HCT116 (cell line): ENCODE results near the gene KIRREL1. TPM values are rescaled to one million over a fixed set of nuclear protein-coding genes. Genes with fewer than 3 reads are reported as not detected.

Experiments used
- ATAC-seq: fragments of 200-7000 bp; cut with Tn5 transposase; 2 replicates; pipeline ENCODE4 v1.9.1; 2020; ENCODE audit warnings: mild to moderate bottlenecking, moderate library complexity
- BruUV-seq: library from RNA; stranded (reverse); fragments of 400-500 nt; replicated peaks from 2 replicates; lab custom pipeline; 2021; lab: Mats Ljungman, UMichigan
- CTCF ChIA-PET: fragments of 300-600 bp; sonication (Branson Sonifier 250); formaldehyde crosslinking; loops from one replicate; lab custom pipeline; 2021; ENCODE audit warnings: antibody characterized with exemption; lab: Charles Lee
- POLR2A ChIA-PET: fragments of 300-600, 350-600 bp; sonication (Branson Sonifier 250); formaldehyde crosslinking; loops from one replicate; lab custom pipeline; 2021; ENCODE audit warnings: antibody characterized with exemption; lab: Charles Lee
- RAD21 ChIA-PET, 2 experiments: fragments of 300-600 bp; sonication (Branson Sonifier 250); formaldehyde crosslinking; loops; one replicate each; lab custom pipeline; 2023; ENCODE audit warnings: low total read pairs in 2 of 2; ENCODE audit not compliant: uncharacterized antibody in 2 of 2, unreplicated experiment in 2 of 2, low non-redundant PET in 1 of 2; lab: Charles Lee
- DNase-seq: peaks from one replicate; pipeline ENCODE4 v3.0.0-alpha.2; 2010; ENCODE audit warnings: low read depth, low spot score
- H2AFZ ChIP-seq: fragments of 200-600 bp; shearing (Covaris generic), sonication (generic); 2 replicates; pipeline ENCODE4 v1.6.1; 2017; ENCODE audit warnings: low read depth, mixed run types, mixed read lengths, antibody characterized with exemption, low read length; ENCODE audit not compliant: poor library complexity, severe bottlenecking
- H3K27ac ChIP-seq: 2 replicates; pipeline ENCODE4 v1.5.1; 2012; ENCODE audit warnings: low read depth, low read length
- H3K27me3 ChIP-seq: fragments of 200-600 bp; sonication (generic); 2 replicates; pipeline ENCODE4 v1.6.1; 2016; ENCODE audit warnings: mixed run types, low read length, mixed read lengths; ENCODE audit not compliant: insufficient read depth
- H3K36me3 ChIP-seq, 2 experiments: fragments of 200-500 bp in 1 of 2; fragments of 200-600 bp in 1 of 2; sonication (Bioruptor generic) in 1 of 2; sonication (generic) in 1 of 2; 2 replicates each; pipeline versions ENCODE4 v1.5.1 to v1.6.1; 2014 to 2016; ENCODE audit warnings: low read length in 2 of 2, inconsistent platforms in 1 of 2, mixed read lengths in 1 of 2, mixed run types in 1 of 2; ENCODE audit not compliant: insufficient read depth in 2 of 2, control insufficient read depth in 1 of 2
- H3K4me1 ChIP-seq, 2 experiments: fragments of 200-600 bp in 1 of 2; sonication (generic) in 1 of 2; 2 replicates each; pipeline versions ENCODE4 v1.5.1 to v1.6.1; 2012 to 2017; ENCODE audit warnings: low read length in 2 of 2, inconsistent platforms in 1 of 2, mild to moderate bottlenecking in 1 of 2, mixed read lengths in 1 of 2, mixed run types in 1 of 2, moderate library complexity in 1 of 2; ENCODE audit not compliant: insufficient read depth in 2 of 2, control insufficient read depth in 1 of 2
- H3K4me2 ChIP-seq: fragments of 200-600 bp; sonication (generic); 2 replicates; pipeline ENCODE4 v1.6.1; 2017; ENCODE audit warnings: mixed run types, low read length, mixed read lengths
- H3K4me3 ChIP-seq, 2 experiments: fragments of 200-600 bp in 1 of 2; sonication (generic) in 1 of 2; replicated peaks in 1 of 2; 2 replicates each; pipeline ENCODE4 v1.5.1; 2011 to 2016; ENCODE audit warnings: low read length in 2 of 2, control low read depth in 1 of 2, low read depth in 1 of 2, mild to moderate bottlenecking in 1 of 2, mixed read lengths in 1 of 2, mixed run types in 1 of 2
- H3K79me2 ChIP-seq: fragments of 200-600 bp; sonication (generic); 2 replicates; pipeline ENCODE4 v1.6.1; 2017; ENCODE audit warnings: mild to moderate bottlenecking, mixed run types, low read length, moderate library complexity, mixed read lengths; ENCODE audit not compliant: insufficient read depth
- H3K9ac ChIP-seq: fragments of 200-600 bp; sonication (generic); 2 replicates; pipeline ENCODE4 v1.6.1; 2016; ENCODE audit warnings: low read length, mixed read lengths
- H3K9me2 ChIP-seq: fragments of 200-600 bp; sonication (generic), shearing (Covaris generic); 2 replicates; pipeline ENCODE4 v1.6.1; 2017; ENCODE audit warnings: mixed run types, mild to moderate bottlenecking, moderate library complexity; ENCODE audit not compliant: insufficient read depth
- H3K9me3 ChIP-seq, 2 experiments: fragments of 200-500 bp in 1 of 2; fragments of 200-600 bp in 1 of 2; sonication (Bioruptor generic) in 1 of 2; sonication (generic) in 1 of 2; 2 replicates each; pipeline ENCODE4 v1.6.1; 2014 to 2017; ENCODE audit warnings: low read length in 2 of 2, mixed read lengths in 2 of 2, inconsistent platforms in 1 of 2, low read depth in 1 of 2, mild to moderate bottlenecking in 1 of 2, mixed run types in 1 of 2, moderate library complexity in 1 of 2; ENCODE audit not compliant: control insufficient read depth in 1 of 2, insufficient read depth in 1 of 2
- H4K20me1 ChIP-seq: fragments of 200-600 bp; sonication (generic), shearing (Covaris generic); 2 replicates; pipeline ENCODE4 v1.6.1; 2017; ENCODE audit warnings: mixed run types, mild to moderate bottlenecking, moderate library complexity; ENCODE audit not compliant: insufficient read depth
- CBX3 ChIP-seq: IDR thresholded peaks from 2 replicates; pipeline ENCODE4 v1.6.1; 2012; ENCODE audit warnings: low read depth
- CEBPB ChIP-seq: IDR thresholded peaks from 2 replicates; pipeline ENCODE4 v1.6.1; 2012; ENCODE audit warnings: low read depth
- EGR1 ChIP-seq: IDR thresholded peaks from 2 replicates; pipeline ENCODE4 v1.6.1; 2012; ENCODE audit warnings: low read depth
- EZH2 ChIP-seq: fragments of 200-600 bp; sonication (generic); IDR thresholded peaks from 2 replicates; pipeline ENCODE4 v1.6.1; 2017; ENCODE audit warnings: antibody characterized with exemption, mixed run types
- EZH2phosphoT487 ChIP-seq: fragments of 200-600 bp; IDR thresholded peaks from 2 replicates; pipeline ENCODE4 v1.6.1; 2018; ENCODE audit warnings: antibody characterized with exemption, borderline replicate concordance
- FOSL1 ChIP-seq: IDR thresholded peaks from 2 replicates; pipeline ENCODE4 v1.6.1; 2012; ENCODE audit warnings: low read depth
- JUND ChIP-seq: IDR thresholded peaks from 2 replicates; pipeline ENCODE4 v1.6.1; 2012
- POLR2A ChIP-seq: IDR thresholded peaks from 2 replicates; pipeline ENCODE4 v1.7.0; 2011; ENCODE audit warnings: borderline replicate concordance; ENCODE audit not compliant: insufficient read depth, insufficient read length; ENCODE audit errors: extremely low read depth
- POLR2AphosphoS5 ChIP-seq: IDR thresholded peaks from 2 replicates; pipeline ENCODE4 v1.6.1; 2011; ENCODE audit warnings: mild to moderate bottlenecking, low read depth, low read length, moderate library complexity
- RAD21 ChIP-seq: IDR thresholded peaks from 2 replicates; pipeline ENCODE4 v1.6.1; 2012; ENCODE audit warnings: low read depth, mild to moderate bottlenecking
- SIN3A ChIP-seq: IDR thresholded peaks from 2 replicates; pipeline ENCODE4 v1.6.1; 2012; ENCODE audit warnings: low read depth
- SP1 ChIP-seq: IDR thresholded peaks from 2 replicates; pipeline ENCODE4 v1.6.1; 2012; ENCODE audit warnings: low read depth
- SRF ChIP-seq: IDR thresholded peaks from 2 replicates; pipeline ENCODE4 v1.6.1; 2012; ENCODE audit warnings: low read depth
- YY1 ChIP-seq: IDR thresholded peaks from 2 replicates; pipeline ENCODE4 v1.6.1; 2011; ENCODE audit warnings: low read length, low read depth, moderate library complexity, mild to moderate bottlenecking; ENCODE audit not compliant: insufficient replicate concordance; ENCODE audit errors: extremely low read depth
- ZFX ChIP-seq: fragments of 450-650 bp; IDR thresholded peaks from 2 replicates; pipeline ENCODE4 v1.6.1; 2017
- intact Hi-C: fragments of 100-400 bp; cut with micrococcal nuclease; formaldehyde crosslinking; loops from 2 replicates; pipeline ENCODE4 v1.10.0; 2022
- total RNA-seq: library from RNA; stranded (reverse); gene quantifications from one replicate; pipeline ENCODE4 v1.2.1, GENCODE V29; 2021; ENCODE audit not compliant: unreplicated experiment
- TF ChIP-seq, protein P1 (sequence below): IDR thresholded peaks from 2 replicates; pipeline ENCODE4 v1.6.1; 2011; ENCODE audit warnings: mild to moderate bottlenecking, low read length, moderate library complexity; ENCODE audit not compliant: insufficient replicate concordance; ENCODE audit errors: extremely low read depth
- TF ChIP-seq, protein P2 (sequence below), 3 experiments: fragments of 200-600 bp in 1 of 3; sonication (generic) in 1 of 3; IDR thresholded peaks in 2 of 3; conservative IDR thresholded peaks in 1 of 3; 2 replicates each; pipeline ENCODE4 v1.5.1; 2012 to 2017; ENCODE audit warnings: low read depth in 2 of 3, low read length in 2 of 3, antibody characterized with exemption in 1 of 3, borderline replicate concordance in 1 of 3, control low read depth in 1 of 3, mild to moderate bottlenecking in 1 of 3, mixed read lengths in 1 of 3, mixed run types in 1 of 3, moderate library complexity in 1 of 3; ENCODE audit not compliant: insufficient read depth in 1 of 3
- TF ChIP-seq, protein P3 (sequence below): IDR thresholded peaks from 2 replicates; pipeline ENCODE4 v1.6.1; 2012; ENCODE audit warnings: low read depth
- TF ChIP-seq, protein P4 (sequence below): IDR thresholded peaks from 2 replicates; pipeline ENCODE4 v1.6.1; 2012
- TF ChIP-seq, protein P5 (sequence below): IDR thresholded peaks from 2 replicates; pipeline ENCODE4 v1.6.1; 2012

Gene KIRREL1
- total RNA-seq, 1 experiment from 2014 or later = 20.0 TPM

DNA sequence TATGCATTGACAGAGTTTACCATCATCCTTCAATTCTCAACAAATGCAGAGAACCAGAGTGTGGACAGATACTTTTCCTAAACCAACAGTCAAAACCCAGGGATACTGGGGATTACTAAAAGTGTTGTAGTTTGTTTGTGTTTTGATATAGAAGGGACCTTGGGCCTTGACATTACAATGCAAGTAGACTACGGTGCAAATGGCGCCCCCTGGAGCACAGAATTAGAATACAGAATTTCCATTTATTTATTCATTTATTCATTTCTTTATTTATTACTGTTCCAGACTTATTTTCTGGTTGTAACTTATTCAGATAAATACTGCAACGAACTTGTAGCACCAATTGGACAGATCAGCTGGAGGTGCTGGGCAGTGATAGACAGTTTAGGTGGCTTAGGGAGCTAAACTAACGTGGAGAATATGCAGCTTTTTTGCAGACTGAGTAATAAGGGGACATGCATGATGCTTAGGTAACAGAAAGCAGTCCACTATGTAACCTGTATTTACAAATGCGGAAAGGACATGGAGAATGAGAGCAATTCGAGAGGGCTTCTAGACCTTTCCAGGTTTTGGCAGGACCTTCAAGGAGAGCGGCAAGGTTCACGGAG, 42.6 kb downstream of the KIRREL1 start:
- peaks cover 66% of the 10 kb centered on the region for H3K79me2 ChIP-seq
- POLR2A ChIA-PET = no interaction called here

More for the DNA sequence above, 42.6 kb downstream of the KIRREL1 start:
- Histone ChIP-seq H4K20me1 (no peaks in the 10 kb centered on the region), H3K36me3 (no peaks in the 10 kb centered on the region), H3K9me3 (no peaks in the 10 kb centered on the region), H3K9ac (no peak overlapping the region), H3K4me1 (peaks cover 9 to 23% of the 10 kb centered on the region in 2 experiments), H3K27me3 (no peaks in the 10 kb centered on the region), H3K27ac (no peak overlapping the region), H3K4me3 (no peak overlapping the region), H2AFZ (no peak overlapping the region)
- DNase-seq = peak; percentile 28
- no TSS peak for BruUV-seq
- RAD21 ChIA-PET = interaction anchor here in 1 of 2 experiments (1.0 kb wide), 1 partner anchor 44 kb away, joined by 5 read pairs; no protein-coding TSS in a partner anchor
- intact Hi-C loops = loop anchor here (1.0 kb wide), 1 partner anchor 44 kb away; no protein-coding TSS in a partner anchor
- TF ChIP-seq CBX3 (no peak), JUND (no peak), POLR2A (no peak), SIN3A (no peak), ZFX (no peak), FOSL1 (no peak), CEBPB (no peak), SP1 (no peak), RAD21 (peak; percentile 82), YY1 (no peak), EZH2 (no peak), POLR2AphosphoS5 (no peak), EZH2phosphoT487 (no peak), SRF (no peak), EGR1 (no peak)
- TF ChIP-seq, protein P1, sequence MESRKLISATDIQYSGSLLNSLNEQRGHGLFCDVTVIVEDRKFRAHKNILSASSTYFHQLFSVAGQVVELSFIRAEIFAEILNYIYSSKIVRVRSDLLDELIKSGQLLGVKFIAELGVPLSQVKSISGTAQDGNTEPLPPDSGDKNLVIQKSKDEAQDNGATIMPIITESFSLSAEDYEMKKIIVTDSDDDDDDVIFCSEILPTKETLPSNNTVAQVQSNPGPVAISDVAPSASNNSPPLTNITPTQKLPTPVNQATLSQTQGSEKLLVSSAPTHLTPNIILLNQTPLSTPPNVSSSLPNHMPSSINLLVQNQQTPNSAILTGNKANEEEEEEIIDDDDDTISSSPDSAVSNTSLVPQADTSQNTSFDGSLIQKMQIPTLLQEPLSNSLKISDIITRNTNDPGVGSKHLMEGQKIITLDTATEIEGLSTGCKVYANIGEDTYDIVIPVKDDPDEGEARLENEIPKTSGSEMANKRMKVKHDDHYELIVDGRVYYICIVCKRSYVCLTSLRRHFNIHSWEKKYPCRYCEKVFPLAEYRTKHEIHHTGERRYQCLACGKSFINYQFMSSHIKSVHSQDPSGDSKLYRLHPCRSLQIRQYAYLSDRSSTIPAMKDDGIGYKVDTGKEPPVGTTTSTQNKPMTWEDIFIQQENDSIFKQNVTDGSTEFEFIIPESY = no peak
- TF ChIP-seq, protein P2, sequence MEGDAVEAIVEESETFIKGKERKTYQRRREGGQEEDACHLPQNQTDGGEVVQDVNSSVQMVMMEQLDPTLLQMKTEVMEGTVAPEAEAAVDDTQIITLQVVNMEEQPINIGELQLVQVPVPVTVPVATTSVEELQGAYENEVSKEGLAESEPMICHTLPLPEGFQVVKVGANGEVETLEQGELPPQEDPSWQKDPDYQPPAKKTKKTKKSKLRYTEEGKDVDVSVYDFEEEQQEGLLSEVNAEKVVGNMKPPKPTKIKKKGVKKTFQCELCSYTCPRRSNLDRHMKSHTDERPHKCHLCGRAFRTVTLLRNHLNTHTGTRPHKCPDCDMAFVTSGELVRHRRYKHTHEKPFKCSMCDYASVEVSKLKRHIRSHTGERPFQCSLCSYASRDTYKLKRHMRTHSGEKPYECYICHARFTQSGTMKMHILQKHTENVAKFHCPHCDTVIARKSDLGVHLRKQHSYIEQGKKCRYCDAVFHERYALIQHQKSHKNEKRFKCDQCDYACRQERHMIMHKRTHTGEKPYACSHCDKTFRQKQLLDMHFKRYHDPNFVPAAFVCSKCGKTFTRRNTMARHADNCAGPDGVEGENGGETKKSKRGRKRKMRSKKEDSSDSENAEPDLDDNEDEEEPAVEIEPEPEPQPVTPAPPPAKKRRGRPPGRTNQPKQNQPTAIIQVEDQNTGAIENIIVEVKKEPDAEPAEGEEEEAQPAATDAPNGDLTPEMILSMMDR (IDR thresholded peaks at IDR 0.05 in 2 of 3, conservative IDR thresholded peaks at IDR 0.05 in 1 of 3; ENCODE audit: borderline replicate concordance in 1 of 3, insufficient read depth in 1 of 3, low read depth in 2 of 3, low read length in 2 of 3) = peak; percentile 69 to 81 (median 77)
- TF ChIP-seq, protein P3, sequence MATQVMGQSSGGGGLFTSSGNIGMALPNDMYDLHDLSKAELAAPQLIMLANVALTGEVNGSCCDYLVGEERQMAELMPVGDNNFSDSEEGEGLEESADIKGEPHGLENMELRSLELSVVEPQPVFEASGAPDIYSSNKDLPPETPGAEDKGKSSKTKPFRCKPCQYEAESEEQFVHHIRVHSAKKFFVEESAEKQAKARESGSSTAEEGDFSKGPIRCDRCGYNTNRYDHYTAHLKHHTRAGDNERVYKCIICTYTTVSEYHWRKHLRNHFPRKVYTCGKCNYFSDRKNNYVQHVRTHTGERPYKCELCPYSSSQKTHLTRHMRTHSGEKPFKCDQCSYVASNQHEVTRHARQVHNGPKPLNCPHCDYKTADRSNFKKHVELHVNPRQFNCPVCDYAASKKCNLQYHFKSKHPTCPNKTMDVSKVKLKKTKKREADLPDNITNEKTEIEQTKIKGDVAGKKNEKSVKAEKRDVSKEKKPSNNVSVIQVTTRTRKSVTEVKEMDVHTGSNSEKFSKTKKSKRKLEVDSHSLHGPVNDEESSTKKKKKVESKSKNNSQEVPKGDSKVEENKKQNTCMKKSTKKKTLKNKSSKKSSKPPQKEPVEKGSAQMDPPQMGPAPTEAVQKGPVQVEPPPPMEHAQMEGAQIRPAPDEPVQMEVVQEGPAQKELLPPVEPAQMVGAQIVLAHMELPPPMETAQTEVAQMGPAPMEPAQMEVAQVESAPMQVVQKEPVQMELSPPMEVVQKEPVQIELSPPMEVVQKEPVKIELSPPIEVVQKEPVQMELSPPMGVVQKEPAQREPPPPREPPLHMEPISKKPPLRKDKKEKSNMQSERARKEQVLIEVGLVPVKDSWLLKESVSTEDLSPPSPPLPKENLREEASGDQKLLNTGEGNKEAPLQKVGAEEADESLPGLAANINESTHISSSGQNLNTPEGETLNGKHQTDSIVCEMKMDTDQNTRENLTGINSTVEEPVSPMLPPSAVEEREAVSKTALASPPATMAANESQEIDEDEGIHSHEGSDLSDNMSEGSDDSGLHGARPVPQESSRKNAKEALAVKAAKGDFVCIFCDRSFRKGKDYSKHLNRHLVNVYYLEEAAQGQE = no peak
- TF ChIP-seq, protein P4, sequence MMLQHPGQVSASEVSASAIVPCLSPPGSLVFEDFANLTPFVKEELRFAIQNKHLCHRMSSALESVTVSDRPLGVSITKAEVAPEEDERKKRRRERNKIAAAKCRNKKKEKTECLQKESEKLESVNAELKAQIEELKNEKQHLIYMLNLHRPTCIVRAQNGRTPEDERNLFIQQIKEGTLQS = no peak
- TF ChIP-seq, protein P5, sequence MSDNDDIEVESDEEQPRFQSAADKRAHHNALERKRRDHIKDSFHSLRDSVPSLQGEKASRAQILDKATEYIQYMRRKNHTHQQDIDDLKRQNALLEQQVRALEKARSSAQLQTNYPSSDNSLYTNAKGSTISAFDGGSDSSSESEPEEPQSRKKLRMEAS = 0 out of 2 replicates have a peak, but pooled peaks have one; percentile 11
- TF ChIP-seq, all 23 proteins: peak for 3
- CTCF ChIA-PET = interaction anchor here (1.1 to 5.9 kb wide), 4 partner anchors 18 to 86 kb away, joined by 3 to 44 read pairs (median 6); partner anchors contain the start of gene KIRREL1
- peak; percentile 54 for ATAC-seq
- H3K4me2 ChIP-seq = no peak overlapping the region
- no peaks in the 10 kb centered on the region for H3K9me2 ChIP-seq
